Mesothelial cell of epicardium (in vitro differentiated cells): ENCODE data around the gene MMP28. TPM values are rescaled to one million over a fixed set of nuclear protein-coding genes. Genes with fewer than 3 reads are reported as not detected.

Experiments used
- DNase-seq, 2 experiments: peaks; one replicate each; pipeline ENCODE4 v3.0.0; 2021; ENCODE audit warnings: low spot score in 2 of 2; ENCODE audit not compliant: unreplicated experiment in 2 of 2
- H3K27ac Mint-ChIP-seq: 2 replicates; pipeline ENCODE4 v1.8.0; 2021; ENCODE audit warnings: mixed read lengths
- H3K27me3 Mint-ChIP-seq: 2 replicates; pipeline ENCODE4 v1.8.0; 2021; ENCODE audit warnings: low read depth, mixed read lengths
- H3K36me3 Mint-ChIP-seq: 2 replicates; pipeline ENCODE4 v1.8.0; 2021; ENCODE audit warnings: mixed read lengths
- H3K4me1 Mint-ChIP-seq: 2 replicates; pipeline ENCODE4 v1.8.0; 2021; ENCODE audit warnings: mixed read lengths
- H3K4me3 Mint-ChIP-seq: 2 replicates; pipeline ENCODE4 v1.8.0; 2021; ENCODE audit warnings: mild to moderate bottlenecking, moderate library complexity, mixed read lengths
- H3K9me3 Mint-ChIP-seq: 2 replicates; pipeline ENCODE4 v1.8.0; 2021; ENCODE audit warnings: mixed read lengths
- CTCF ChIP-seq: fragments of 200-600 bp; sonication (generic); IDR thresholded peaks from one replicate; pipeline ENCODE4 v1.5.0; 2021; ENCODE audit warnings: antibody characterized with exemption; ENCODE audit not compliant: unreplicated experiment
- total RNA-seq: library from RNA; stranded (reverse); gene quantifications from 3 replicates; pipeline ENCODE4 v1.2.1, GENCODE V29; 2021

The MMP28 gene
- total RNA-seq, 1 donor from 2014 or later, result 0.34 TPM

GRCh38 chr17:35841101-35841500, 45.7 kb upstream of the MMP28 start:
- no peak overlapping the region for H3K4me3 Mint-ChIP-seq
- no peak for DNase-seq
- H3K27me3 Mint-ChIP-seq, result no peaks in the 10 kb centered on the region
- H3K4me1 Mint-ChIP-seq, result no peaks in the 10 kb centered on the region
- H3K36me3 Mint-ChIP-seq, result peaks cover 48% of the 10 kb centered on the region
- H3K27ac Mint-ChIP-seq, result no peak overlapping the region
- no peak for TF ChIP-seq CTCF
- no peaks in the 10 kb centered on the region for H3K9me3 Mint-ChIP-seq

DNA sequence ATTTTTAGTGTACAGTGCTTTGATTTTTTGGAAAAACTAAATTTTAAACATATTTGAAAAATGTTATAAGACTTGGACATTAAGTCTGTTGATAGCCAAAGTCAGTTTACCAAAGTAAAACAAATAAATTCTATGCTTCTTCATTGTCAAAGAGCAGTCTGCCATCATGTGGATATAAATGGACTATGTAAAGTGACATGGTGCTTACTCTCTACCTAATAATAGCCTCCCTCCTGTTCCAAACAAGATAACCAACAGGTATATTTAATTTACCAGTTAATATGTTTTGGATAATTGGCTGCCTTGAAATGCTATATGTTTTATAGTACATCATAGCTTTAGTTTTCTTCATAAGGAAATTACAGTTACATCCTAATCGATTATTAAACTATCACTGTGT, 29.8 kb upstream of the MMP28 start:
- no peaks in the 10 kb centered on the region for H3K9me3 Mint-ChIP-seq
- no peak overlapping the region for H3K4me3 Mint-ChIP-seq
- peaks cover 52% of the 10 kb centered on the region for H3K36me3 Mint-ChIP-seq
- H3K27ac Mint-ChIP-seq, result no peak overlapping the region
- no peaks in the 10 kb centered on the region for H3K4me1 Mint-ChIP-seq
- TF ChIP-seq CTCF, result no peak
- no peaks in the 10 kb centered on the region for H3K27me3 Mint-ChIP-seq
- no peak for DNase-seq

GRCh38 chr17:35821308-35821707, 25.9 kb upstream of the MMP28 start:
- no peak for DNase-seq
- H3K27me3 Mint-ChIP-seq, result no peaks in the 10 kb centered on the region
- TF ChIP-seq CTCF, result no peak
- no peak overlapping the region for H3K27ac Mint-ChIP-seq
- H3K36me3 Mint-ChIP-seq, result peaks cover 43% of the 10 kb centered on the region
- no peaks in the 10 kb centered on the region for H3K9me3 Mint-ChIP-seq
- H3K4me1 Mint-ChIP-seq, result no peaks in the 10 kb centered on the region
- H3K4me3 Mint-ChIP-seq, result no peak overlapping the region

- TF ChIP-seq CTCF, result no peak
- DNase-seq, result no peak
- H3K4me1 Mint-ChIP-seq, result peaks cover 5% of the 10 kb centered on the region
- H3K36me3 Mint-ChIP-seq, result peaks cover 30% of the 10 kb centered on the region
- no peak overlapping the region for H3K27ac Mint-ChIP-seq
- H3K9me3 Mint-ChIP-seq, result no peaks in the 10 kb centered on the region
- H3K4me3 Mint-ChIP-seq, result no peak overlapping the region
- H3K27me3 Mint-ChIP-seq, result no peaks in the 10 kb centered on the region
Observed at GRCh38 chr17:35819455-35819854, 24.0 kb upstream of the MMP28 start.

GRCh38 chr17:35817196-35817595, 21.8 kb upstream of the MMP28 start:
- peaks cover 14% of the 10 kb centered on the region for H3K4me1 Mint-ChIP-seq
- no peak for TF ChIP-seq CTCF
- H3K9me3 Mint-ChIP-seq, result no peaks in the 10 kb centered on the region
- peaks cover 17% of the 10 kb centered on the region for H3K36me3 Mint-ChIP-seq
- no peak for DNase-seq
- no peak overlapping the region for H3K4me3 Mint-ChIP-seq
- no peaks in the 10 kb centered on the region for H3K27me3 Mint-ChIP-seq
- no peak overlapping the region for H3K27ac Mint-ChIP-seq

DNA sequence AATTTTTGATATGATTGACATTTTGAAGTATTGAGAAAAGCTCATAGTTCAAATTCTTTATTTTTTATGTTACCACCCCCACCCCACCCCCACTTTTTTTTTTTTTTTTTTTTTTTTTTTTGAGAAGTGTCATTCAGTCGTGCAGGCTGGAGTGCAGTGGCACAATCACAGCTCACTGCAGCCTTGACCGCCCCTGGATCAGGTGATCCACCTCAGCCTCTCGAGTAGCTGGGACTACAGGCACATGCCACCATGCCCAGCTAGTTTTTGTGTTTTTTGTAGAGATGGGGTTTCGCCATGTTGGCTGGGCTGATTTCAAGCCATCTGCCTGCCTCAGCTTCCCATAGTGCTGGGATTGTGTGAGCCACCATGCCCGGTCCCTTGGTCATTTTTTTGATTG, 21.3 kb upstream of the MMP28 start:
- no peak for DNase-seq
- Mint-ChIP-seq H3K36me3 (peaks cover 17% of the 10 kb centered on the region), H3K9me3 (no peaks in the 10 kb centered on the region), H3K27me3 (no peaks in the 10 kb centered on the region), H3K4me3 (no peak overlapping the region), H3K27ac (no peak overlapping the region), H3K4me1 (peaks cover 17% of the 10 kb centered on the region)
- TF ChIP-seq CTCF, result no peak
